Posterior vena cava (tissue), 2 donors: ENCODE measurements around the gene WNT7B. TPM values are rescaled to one million over a fixed set of nuclear protein-coding genes. Genes with fewer than 3 reads are reported as not detected.

Source experiments
- DNase-seq: peaks from one replicate; pipeline ENCODE4 v3.0.0-alpha.2; 2020; ENCODE audit warnings: low spot score
- intact Hi-C, 2 donors: fragments of 100-400 bp; cut with DNase I; formaldehyde crosslinking; loops; one replicate each; pipeline versions ENCODE4 v1.14.1 to v1.14.2; 2022 to 2023
- long read RNA-seq, 2 donors: library from polyadenylated mRNA; unstranded; transcript quantifications; one replicate each; pipeline ENCODE4 v2.0.0, GENCODE V29; 2020 to 2021
- total RNA-seq, 2 donors: library from RNA; stranded (reverse); fragmentation: NEBNext Ultra II Directional; extraction: Animal tissue kit (Norgen Biotek cat#: 25700); gene quantifications; one replicate each; pipeline ENCODE4 v1.2.1, GENCODE V29; 2021
- donor health status: DM: yes; HTN: yes; CAD: no.
- donor health status: DM: yes; HTN: yes; CAD: no.

Gene WNT7B
- total RNA-seq: not detected
- long read RNA-seq, donor 1: 0 reads
- long read RNA-seq, donor 2: 0 reads

- no peak for DNase-seq
These were observed at the start of gene WNT7B for GRCh38 chr22:45977003-45977411. Gene WNT7B, minus strand, starts transcription at chr22:45977162. Its CDS starts 408 bp downstream, at chr22:45976754.

GRCh38 chr22:46025973-46026898 is 49.3 kb upstream of the WNT7B start:
- intact Hi-C loops: no loop called here
- DNase-seq: peak; percentile 34

More at GRCh38 chr22:45977003-45977411, at the start of gene WNT7B:
- intact Hi-C loops: no loop called here

- intact Hi-C loops: no loop called here
- DNase-seq: peak; percentile 62
These were observed 48.4 kb upstream of the WNT7B start for GRCh38 chr22:46025225-46025972.

GRCh38 chr22:46024136-46024840 is 47.3 kb upstream of the WNT7B start:
- intact Hi-C loops: no loop called here
- DNase-seq: peak; percentile 53

- intact Hi-C loops: no loop called here
- no peak for DNase-seq
These were observed 46.6 kb upstream of the WNT7B start for GRCh38 chr22:46023558-46023981.

- peak; percentile 15 for DNase-seq
- intact Hi-C loops: no loop called here
These were observed 46.0 kb upstream of the WNT7B start for GRCh38 chr22:46022881-46023512.

GRCh38 chr22:46021577-46021976 is 44.6 kb upstream of the WNT7B start:
- intact Hi-C loops: no loop called here
- peak; percentile 52 for DNase-seq

GRCh38 chr22:46019351-46019750 is 42.4 kb upstream of the WNT7B start:
- DNase-seq: peak; percentile 10
- intact Hi-C loops: no loop called here

- intact Hi-C loops: no loop called here
- DNase-seq: no peak
These were observed 41.9 kb upstream of the WNT7B start for GRCh38 chr22:46018859-46019258.

GRCh38 chr22:46017166-46017565 is 40.2 kb upstream of the WNT7B start:
- no peak for DNase-seq

GRCh38 chr22:46013460-46014416 is 36.8 kb upstream of the WNT7B start:
- intact Hi-C loops: no loop called here

More at GRCh38 chr22:46017166-46017565, 40.2 kb upstream of the WNT7B start:
- intact Hi-C loops: no loop called here

GRCh38 chr22:46012881-46013281 is 35.9 kb upstream of the WNT7B start:
- intact Hi-C loops: no loop called here
- DNase-seq: peak; percentile 83

More at GRCh38 chr22:46013460-46014416, 36.8 kb upstream of the WNT7B start:
- peak; percentile 99 for DNase-seq

- peak; percentile 78 for DNase-seq
These were observed 35.4 kb upstream of the WNT7B start for GRCh38 chr22:46012182-46012880.

GRCh38 chr22:46011627-46012181 is 34.7 kb upstream of the WNT7B start:
- peak; percentile 81 for DNase-seq
- intact Hi-C loops: no loop called here

More at GRCh38 chr22:46012182-46012880, 35.4 kb upstream of the WNT7B start:
- intact Hi-C loops: no loop called here

- intact Hi-C loops: no loop called here
- peak; percentile 76 for DNase-seq
These were observed 34.1 kb upstream of the WNT7B start for GRCh38 chr22:46010951-46011626.

- intact Hi-C loops: no loop called here
- peak; percentile 74 for DNase-seq
These were observed 33.4 kb upstream of the WNT7B start for GRCh38 chr22:46010207-46010867.
